ENCODE data around the gene GNG11. TPM values are rescaled to one million over a fixed set of nuclear protein-coding genes. Genes with fewer than 3 reads are reported as not detected.

Gene GNG11
- total RNA-seq, 1 donor from 2014 or later, result 6.7 TPM

GRCh38 chr7:93945083-93945482, 23.5 kb downstream of the GNG11 start:
- no peaks in the 10 kb centered on the region for H3K4me1 Mint-ChIP-seq (ENCODE audit: unreplicated experiment)
- no peak overlapping the region for H3K4me3 Mint-ChIP-seq
- no peaks in the 10 kb centered on the region for H3K9me3 Mint-ChIP-seq
- no peaks in the 10 kb centered on the region for H3K36me3 Mint-ChIP-seq
- H3K27ac Mint-ChIP-seq, result no peak overlapping the region
- peaks cover 5% of the 10 kb centered on the region for H3K27me3 Mint-ChIP-seq
- no peak for DNase-seq (ENCODE audit: extremely low spot score, unreplicated experiment)
- no peak for TF ChIP-seq CTCF (conservative IDR thresholded peaks at IDR 0.05)

GRCh38 chr7:93945756-93946535, 24.4 kb downstream of the GNG11 start:
- no peaks in the 10 kb centered on the region for H3K9me3 Mint-ChIP-seq
- no peak for TF ChIP-seq CTCF (conservative IDR thresholded peaks at IDR 0.05)

GRCh38 chr7:93948106-93948505, 26.6 kb downstream of the GNG11 start:
- H3K4me3 Mint-ChIP-seq, result no peak overlapping the region
- no peaks in the 10 kb centered on the region for H3K4me1 Mint-ChIP-seq (ENCODE audit: unreplicated experiment)
- no peaks in the 10 kb centered on the region for H3K9me3 Mint-ChIP-seq
- H3K27me3 Mint-ChIP-seq, result no peaks in the 10 kb centered on the region
- H3K27ac Mint-ChIP-seq, result no peak overlapping the region
- DNase-seq (ENCODE audit: extremely low spot score, unreplicated experiment), result no peak
- no peaks in the 10 kb centered on the region for H3K36me3 Mint-ChIP-seq
- no peak for TF ChIP-seq CTCF (conservative IDR thresholded peaks at IDR 0.05)

More at GRCh38 chr7:93945756-93946535, 24.4 kb downstream of the GNG11 start:
- Mint-ChIP-seq H3K27me3 (peaks cover 1% of the 10 kb centered on the region), H3K27ac (no peak overlapping the region), H3K36me3 (no peaks in the 10 kb centered on the region), H3K4me3 (no peak overlapping the region), H3K4me1 (ENCODE audit: unreplicated experiment) (no peaks in the 10 kb centered on the region)
- DNase-seq (ENCODE audit: extremely low spot score, unreplicated experiment), result no peak

- no peak for TF ChIP-seq CTCF (conservative IDR thresholded peaks at IDR 0.05)
- Mint-ChIP-seq H3K4me3 (no peak overlapping the region), H3K9me3 (no peaks in the 10 kb centered on the region), H3K4me1 (ENCODE audit: unreplicated experiment) (no peaks in the 10 kb centered on the region), H3K27me3 (no peaks in the 10 kb centered on the region), H3K27ac (no peak overlapping the region), H3K36me3 (no peaks in the 10 kb centered on the region)
- DNase-seq (ENCODE audit: extremely low spot score, unreplicated experiment), result no peak
These were observed 27.3 kb downstream of the GNG11 start for GRCh38 chr7:93948873-93949272.

- Mint-ChIP-seq H3K27me3 (no peaks in the 10 kb centered on the region), H3K4me1 (ENCODE audit: unreplicated experiment) (no peaks in the 10 kb centered on the region), H3K9me3 (no peaks in the 10 kb centered on the region), H3K36me3 (no peaks in the 10 kb centered on the region), H3K27ac (no peak overlapping the region), H3K4me3 (no peak overlapping the region)
- DNase-seq (ENCODE audit: extremely low spot score, unreplicated experiment), result no peak
- TF ChIP-seq CTCF (conservative IDR thresholded peaks at IDR 0.05), result no peak
These were observed 27.9 kb downstream of the GNG11 start for GRCh38 chr7:93949423-93949822.

Measured in type B pancreatic cell (in vitro differentiated cells).